ENCODE results near the gene FUT7. TPM values are rescaled to one million over a fixed set of nuclear protein-coding genes. Genes with fewer than 3 reads are reported as not detected.

The FUT7 gene
- total and polyA plus RNA-seq, 11 donors: 0.15 to 0.48 (median 0.17) TPM; not detected in 8

- 96 to 98% (median 97%) methylated on average over 27 to 28 of the region's 28 CpGs for WGBS, 4 donors
- H3K27ac ChIP-seq: no peak overlapping the region
- H3K4me1 ChIP-seq: no peaks in the 10 kb centered on the region
- TF ChIP-seq POLR2A (IDR thresholded peaks at IDR 0.05): no peak
- no peak for TF ChIP-seq CTCF (IDR thresholded peaks at IDR 0.05)
- no peaks in the 10 kb centered on the region for H3K9me3 ChIP-seq
- no peak overlapping the region for H3K4me3 ChIP-seq
- DNase-seq (no peak), ATAC-seq (no peak)
- intact Hi-C loops (cut with DNase I): loop anchor here in 1 of 10 donors (5.0 kb wide), 1 partner anchor 190 kb away; no protein-coding TSS in a partner anchor
- H3K27me3 ChIP-seq: no peaks in the 10 kb centered on the region
- peaks cover 0 to 75% (median 42%) of the 10 kb centered on the region in 9 donors for H3K36me3 ChIP-seq
Observed at GRCh38 chr9:137017071-137017470, 14.8 kb downstream of the FUT7 start.

GRCh38 chr9:137016436-137016835 is 15.5 kb downstream of the FUT7 start:
- H3K27me3 ChIP-seq: no peaks in the 10 kb centered on the region
- no peak for TF ChIP-seq CTCF (IDR thresholded peaks at IDR 0.05)
- TF ChIP-seq POLR2A (IDR thresholded peaks at IDR 0.05): no peak
- ATAC-seq (no peak), DNase-seq (no peak)
- no peak overlapping the region for H3K4me3 ChIP-seq
- H3K27ac ChIP-seq: no peak overlapping the region
- H3K36me3 ChIP-seq: peaks cover 0 to 82% (median 48%) of the 10 kb centered on the region in 9 donors
- H3K9me3 ChIP-seq: no peaks in the 10 kb centered on the region
- intact Hi-C loops (cut with DNase I): loop anchor here in 1 of 10 donors (5.0 kb wide), 1 partner anchor 189 kb away; no protein-coding TSS in a partner anchor
- no peaks in the 10 kb centered on the region for H3K4me1 ChIP-seq
- 91 to 98% (median 97%) methylated on average over 6 to 16 of the region's 16 CpGs; no CpG with 5 or more reads in 1 of the 4 donors for WGBS, 4 donors

GRCh38 chr9:137015976-137016375 is 15.9 kb downstream of the FUT7 start:
- H3K36me3 ChIP-seq: peaks cover 0 to 86% (median 51%) of the 10 kb centered on the region in 9 donors
- TF ChIP-seq POLR2A (IDR thresholded peaks at IDR 0.05) (no peak), CTCF (IDR thresholded peaks at IDR 0.05) (no peak)
- no peak for DNase-seq
- H3K9me3 ChIP-seq: no peaks in the 10 kb centered on the region
- H3K27me3 ChIP-seq: no peaks in the 10 kb centered on the region
- H3K4me1 ChIP-seq: no peaks in the 10 kb centered on the region
- no peak overlapping the region for H3K27ac ChIP-seq
- intact Hi-C loops (cut with DNase I): loop anchor here in 1 of 10 donors (5.0 kb wide), 1 partner anchor 189 kb away; no protein-coding TSS in a partner anchor
- 95 to 98% (median 97%) methylated on average over 13 to 21 of the region's 21 CpGs for WGBS, 4 donors
- H3K4me3 ChIP-seq: no peak overlapping the region
- no peak for ATAC-seq

- TF ChIP-seq CTCF (IDR thresholded peaks at IDR 0.05) (no peak), POLR2A (IDR thresholded peaks at IDR 0.05) (no peak)
- peaks cover 0 to 83% (median 51%) of the 10 kb centered on the region in 9 donors for H3K36me3 ChIP-seq
- H3K4me3 ChIP-seq: no peak overlapping the region
- no peak for ATAC-seq
- WGBS, 4 donors: 97 to 100% (median 98%) methylated on average over 7 to 25 of the region's 25 CpGs
- no peak overlapping the region for H3K27ac ChIP-seq
- intact Hi-C loops (cut with DNase I): loop anchor here in 1 of 10 donors (5.0 kb wide), 1 partner anchor 188 kb away; no protein-coding TSS in a partner anchor
- no peak for DNase-seq
- no peaks in the 10 kb centered on the region for H3K9me3 ChIP-seq
- H3K4me1 ChIP-seq: no peaks in the 10 kb centered on the region
- no peaks in the 10 kb centered on the region for H3K27me3 ChIP-seq
Observed at GRCh38 chr9:137015540-137015930, 16.4 kb downstream of the FUT7 start.
